Measurements from ENCODE around the gene CYP27C1.

DNA sequence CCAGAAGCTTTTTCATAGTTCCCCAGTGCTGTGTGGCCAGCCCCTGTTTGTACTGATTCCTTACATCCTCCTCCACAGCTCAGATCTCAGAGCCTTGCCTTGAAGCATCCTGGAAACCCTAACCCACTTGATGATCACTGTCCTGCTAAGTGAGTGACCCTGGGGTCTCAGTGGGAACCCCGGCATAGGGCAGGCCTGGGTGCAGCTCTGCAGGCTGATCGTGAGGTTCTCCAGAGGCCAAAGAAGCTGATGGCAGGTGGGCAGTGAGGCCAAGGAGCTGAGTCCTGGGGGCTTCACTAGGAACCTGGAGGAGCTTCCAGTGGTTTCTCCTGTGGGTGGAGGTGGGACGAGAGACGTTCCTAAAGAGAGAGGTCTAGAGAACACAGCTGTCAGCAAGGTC lies 65.7 kb downstream of the CYP27C1 start:
- TF ChIP-seq, protein P1, sequence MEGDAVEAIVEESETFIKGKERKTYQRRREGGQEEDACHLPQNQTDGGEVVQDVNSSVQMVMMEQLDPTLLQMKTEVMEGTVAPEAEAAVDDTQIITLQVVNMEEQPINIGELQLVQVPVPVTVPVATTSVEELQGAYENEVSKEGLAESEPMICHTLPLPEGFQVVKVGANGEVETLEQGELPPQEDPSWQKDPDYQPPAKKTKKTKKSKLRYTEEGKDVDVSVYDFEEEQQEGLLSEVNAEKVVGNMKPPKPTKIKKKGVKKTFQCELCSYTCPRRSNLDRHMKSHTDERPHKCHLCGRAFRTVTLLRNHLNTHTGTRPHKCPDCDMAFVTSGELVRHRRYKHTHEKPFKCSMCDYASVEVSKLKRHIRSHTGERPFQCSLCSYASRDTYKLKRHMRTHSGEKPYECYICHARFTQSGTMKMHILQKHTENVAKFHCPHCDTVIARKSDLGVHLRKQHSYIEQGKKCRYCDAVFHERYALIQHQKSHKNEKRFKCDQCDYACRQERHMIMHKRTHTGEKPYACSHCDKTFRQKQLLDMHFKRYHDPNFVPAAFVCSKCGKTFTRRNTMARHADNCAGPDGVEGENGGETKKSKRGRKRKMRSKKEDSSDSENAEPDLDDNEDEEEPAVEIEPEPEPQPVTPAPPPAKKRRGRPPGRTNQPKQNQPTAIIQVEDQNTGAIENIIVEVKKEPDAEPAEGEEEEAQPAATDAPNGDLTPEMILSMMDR (IDR thresholded peaks at IDR 0.05) = no peak
- TF ChIP-seq POLR2AphosphoS5 (IDR thresholded peaks at IDR 0.05) = no peak
- no peak for TF ChIP-seq POLR2A (IDR thresholded peaks at IDR 0.05)
